CD4-positive, alpha-beta T cell treated with Interleukin-10 for 1 hour (primary cell): ENCODE data around the gene SOX12.

Experiments used
- DNase-seq: peaks from one replicate; pipeline ENCODE4 v3.0.0-alpha.2; 2020

The SOX12 gene

GRCh38 chr20:301886-302848 is 23.2 kb upstream of the SOX12 start:
- no peak for DNase-seq

- no peak for DNase-seq
Measured at GRCh38 chr20:305745-306144, 19.6 kb upstream of the SOX12 start.

- DNase-seq: no peak
Measured at GRCh38 chr20:308427-309038, 16.8 kb upstream of the SOX12 start.

GRCh38 chr20:309306-309840 is 16.0 kb upstream of the SOX12 start:
- DNase-seq: no peak

GRCh38 chr20:309841-310644 is 15.3 kb upstream of the SOX12 start:
- DNase-seq: peak; percentile 83

- no peak for DNase-seq
Measured at GRCh38 chr20:310645-311044, 14.7 kb upstream of the SOX12 start.

- DNase-seq: no peak
Measured at GRCh38 chr20:311609-312008, 13.7 kb upstream of the SOX12 start.

GRCh38 chr20:312067-312466 is 13.3 kb upstream of the SOX12 start:
- DNase-seq: no peak

- DNase-seq: no peak
Measured at GRCh38 chr20:312866-313265, 12.5 kb upstream of the SOX12 start.

GRCh38 chr20:313402-313801 is 11.9 kb upstream of the SOX12 start:
- no peak for DNase-seq

- DNase-seq: no peak
Measured at GRCh38 chr20:313948-314347, 11.4 kb upstream of the SOX12 start.

- no peak for DNase-seq
Measured at GRCh38 chr20:316316-317068, 8.9 kb upstream of the SOX12 start.

GRCh38 chr20:324177-325044 is 941 bp upstream of the SOX12 start:
- peak; percentile 90 for DNase-seq

GRCh38 chr20:325889-326644 is 715 bp downstream of the SOX12 start:
- DNase-seq: peak; percentile 40

- DNase-seq: no peak
Measured at GRCh38 chr20:326645-327185, 1.4 kb downstream of the SOX12 start.

GRCh38 chr20:327186-328026 is 2.1 kb downstream of the SOX12 start:
- DNase-seq: peak; percentile 80

- no peak for DNase-seq
Measured at GRCh38 chr20:328027-328974, 2.9 kb downstream of the SOX12 start.
